Epithelial cell of esophagus (primary cell): ENCODE data around the gene ARHGEF2.
A peak's percentile ranks its signal among the peaks of the same experiment; 100 is the strongest.

Experiments
- DNase-seq: peaks from one replicate; pipeline ENCODE4 v3.0.0; 2010; ENCODE audit warnings: low read depth
- H3K4me3 ChIP-seq: 2 replicates; pipeline ENCODE4 v1.5.1; 2011; ENCODE audit warnings: mild to moderate bottlenecking, low read length, control low read depth
- CTCF ChIP-seq: IDR thresholded peaks from 2 replicates; pipeline ENCODE4 v1.5.1; 2011; ENCODE audit warnings: low read depth, mild to moderate bottlenecking, low read length, control low read depth, inconsistent platforms; ENCODE audit not compliant: insufficient read depth; ENCODE audit errors: missing control alignments

ARHGEF2 gene

GRCh38 chr1:155966750-155967149 lies 11.6 kb downstream of the ARHGEF2 start:
- H3K4me3 ChIP-seq = no peak overlapping the region
- DNase-seq = no peak
- no peak for TF ChIP-seq CTCF

GRCh38 chr1:155966135-155966534 lies 12.2 kb downstream of the ARHGEF2 start:
- no peak for DNase-seq
- H3K4me3 ChIP-seq = no peak overlapping the region
- TF ChIP-seq CTCF = no peak

- DNase-seq = no peak
- H3K4me3 ChIP-seq = no peak overlapping the region
- no peak for TF ChIP-seq CTCF
Observed at GRCh38 chr1:155964193-155964592, 14.2 kb downstream of the ARHGEF2 start.

GRCh38 chr1:155962599-155963211 lies 15.6 kb downstream of the ARHGEF2 start:
- no peak overlapping the region for H3K4me3 ChIP-seq
- no peak for TF ChIP-seq CTCF
- peak; percentile 33 for DNase-seq

GRCh38 chr1:155961937-155962336 lies 16.4 kb downstream of the ARHGEF2 start:
- peak; percentile 99 for DNase-seq
- H3K4me3 ChIP-seq = no peak overlapping the region
- TF ChIP-seq CTCF = peak; percentile 40

GRCh38 chr1:155960081-155960745 lies 18.1 kb downstream of the ARHGEF2 start:
- no peak for DNase-seq
- no peak for TF ChIP-seq CTCF
- H3K4me3 ChIP-seq = no peak overlapping the region
